Fibroblast of skin of right quadriceps (primary cell): ENCODE results near the gene MYO1H.

Experiments used
- DNase-seq: peaks from one replicate; pipeline ENCODE4 v3.0.0-alpha.2; 2013

MYO1H gene

DNA sequence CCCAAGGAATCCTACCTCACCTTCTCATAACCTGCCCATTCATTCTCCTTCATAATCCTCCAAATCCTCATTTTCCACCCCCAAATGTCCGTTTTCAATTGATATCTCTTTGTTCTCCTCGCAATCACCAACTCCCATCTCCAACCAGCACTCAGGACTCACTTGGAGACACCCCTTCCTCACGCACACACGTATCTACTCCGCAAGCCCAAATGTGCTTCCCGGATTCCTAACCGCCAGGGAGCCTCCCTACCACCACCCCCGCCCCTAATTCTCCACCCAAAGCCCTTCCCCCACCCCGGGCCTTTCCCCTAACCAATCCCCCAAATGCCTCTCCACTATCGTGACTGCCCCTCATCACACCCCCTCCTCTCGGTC, 129.1 kb downstream of the MYO1H start:
- DNase-seq: no peak

DNA sequence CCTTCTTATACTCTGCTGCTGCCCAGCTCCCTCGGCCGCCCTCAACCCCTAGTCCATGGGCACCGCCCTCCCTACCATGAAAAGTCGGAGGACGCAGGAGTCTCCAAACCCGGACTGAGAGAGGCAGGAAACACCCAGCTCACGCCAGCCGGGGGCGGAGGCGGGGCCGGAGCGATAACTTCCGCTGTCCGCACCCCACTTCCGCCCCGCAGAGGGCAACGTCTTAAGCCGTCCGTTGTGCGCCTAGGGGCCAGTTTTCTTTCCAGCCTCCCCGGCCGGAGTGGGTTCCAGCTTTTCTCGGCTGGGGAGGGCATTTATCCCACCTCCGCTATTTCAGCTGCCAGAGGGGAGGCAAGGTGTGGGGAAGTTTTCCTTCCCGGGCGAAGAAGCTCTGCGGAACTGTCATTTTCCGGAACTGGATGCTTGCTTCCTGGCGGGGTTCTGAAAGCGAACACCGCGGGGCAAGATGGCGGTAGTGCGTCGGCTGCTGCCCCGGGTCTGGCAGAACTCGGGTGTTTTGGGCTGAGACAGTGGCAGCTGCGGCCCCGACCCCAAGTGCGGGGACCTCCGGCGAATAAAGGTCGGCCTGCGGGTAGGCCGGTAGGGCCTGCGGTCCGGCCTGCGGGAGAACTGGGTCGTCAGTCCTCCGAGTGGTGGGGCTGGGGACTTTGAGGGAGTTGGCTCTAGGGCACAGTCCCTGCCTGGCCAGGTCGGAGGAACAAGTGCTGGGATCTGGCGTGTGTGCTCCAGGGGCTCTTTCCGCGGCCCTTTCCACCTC, 129.7 kb downstream of the MYO1H start, which contains the start of the genes KCTD10 and UBE3B:
TSS of gene KCTD10 (minus strand) at position 116 of the 778 bp plus-strand sequence. CDS start at position 78, 38 bp downstream.
TSS of gene UBE3B (plus strand) at position 450 of the 778 bp plus-strand sequence. CDS start 5,918 bp downstream, outside the sequence.
- DNase-seq: peak; percentile 91

GRCh38 chr12:109477963-109478315, 130.2 kb downstream of the MYO1H start:
- DNase-seq: no peak

GRCh38 chr12:109479761-109480160, 132.1 kb downstream of the MYO1H start:
- no peak for DNase-seq

DNA sequence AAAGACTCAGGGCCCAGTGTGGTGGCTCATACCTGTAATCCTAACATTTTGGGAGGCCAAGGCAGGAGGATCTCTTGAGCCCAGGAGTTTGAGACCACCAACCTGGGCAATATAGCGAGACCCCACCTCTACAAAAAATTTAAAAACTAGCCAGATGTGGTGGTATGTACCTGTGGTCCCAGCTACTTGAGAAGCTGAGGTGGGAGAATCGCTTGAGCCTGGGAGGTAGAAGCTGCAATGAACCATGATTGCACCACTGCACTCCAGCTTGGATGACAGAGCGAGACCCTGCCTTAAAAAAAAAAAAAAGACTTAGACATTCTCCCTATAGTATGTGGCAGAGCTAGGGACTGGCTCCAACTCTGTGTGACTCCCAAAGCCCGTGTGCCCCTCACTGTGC, 132.7 kb downstream of the MYO1H start:
- no peak for DNase-seq

- no peak for DNase-seq
These were observed 134.2 kb downstream of the MYO1H start for GRCh38 chr12:109481863-109482262.

GRCh38 chr12:109482491-109482890, 134.8 kb downstream of the MYO1H start:
- DNase-seq: no peak

- no peak for DNase-seq
These were observed 135.2 kb downstream of the MYO1H start for GRCh38 chr12:109482894-109483293.

GRCh38 chr12:109483346-109483745, 135.6 kb downstream of the MYO1H start:
- DNase-seq: no peak

DNA sequence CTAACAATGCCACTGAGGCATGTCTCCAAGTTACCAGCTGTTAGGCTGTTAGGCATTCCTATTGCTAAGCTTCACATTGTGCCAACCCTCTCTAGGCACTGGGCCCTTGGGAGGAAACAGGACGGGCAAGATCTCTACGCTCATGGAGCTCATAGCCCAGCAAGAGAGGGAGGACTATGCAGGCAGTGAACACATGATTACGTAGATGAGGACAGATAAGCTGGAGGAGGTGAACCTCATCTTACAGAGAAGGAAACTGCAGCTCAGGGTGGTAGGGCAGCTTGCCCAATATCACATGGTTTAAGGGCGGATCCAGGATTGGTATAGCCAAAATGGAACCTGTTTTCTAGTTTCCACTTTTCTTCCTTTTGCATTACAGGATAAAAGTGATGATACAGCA, 137.5 kb downstream of the MYO1H start:
- DNase-seq: no peak

DNA sequence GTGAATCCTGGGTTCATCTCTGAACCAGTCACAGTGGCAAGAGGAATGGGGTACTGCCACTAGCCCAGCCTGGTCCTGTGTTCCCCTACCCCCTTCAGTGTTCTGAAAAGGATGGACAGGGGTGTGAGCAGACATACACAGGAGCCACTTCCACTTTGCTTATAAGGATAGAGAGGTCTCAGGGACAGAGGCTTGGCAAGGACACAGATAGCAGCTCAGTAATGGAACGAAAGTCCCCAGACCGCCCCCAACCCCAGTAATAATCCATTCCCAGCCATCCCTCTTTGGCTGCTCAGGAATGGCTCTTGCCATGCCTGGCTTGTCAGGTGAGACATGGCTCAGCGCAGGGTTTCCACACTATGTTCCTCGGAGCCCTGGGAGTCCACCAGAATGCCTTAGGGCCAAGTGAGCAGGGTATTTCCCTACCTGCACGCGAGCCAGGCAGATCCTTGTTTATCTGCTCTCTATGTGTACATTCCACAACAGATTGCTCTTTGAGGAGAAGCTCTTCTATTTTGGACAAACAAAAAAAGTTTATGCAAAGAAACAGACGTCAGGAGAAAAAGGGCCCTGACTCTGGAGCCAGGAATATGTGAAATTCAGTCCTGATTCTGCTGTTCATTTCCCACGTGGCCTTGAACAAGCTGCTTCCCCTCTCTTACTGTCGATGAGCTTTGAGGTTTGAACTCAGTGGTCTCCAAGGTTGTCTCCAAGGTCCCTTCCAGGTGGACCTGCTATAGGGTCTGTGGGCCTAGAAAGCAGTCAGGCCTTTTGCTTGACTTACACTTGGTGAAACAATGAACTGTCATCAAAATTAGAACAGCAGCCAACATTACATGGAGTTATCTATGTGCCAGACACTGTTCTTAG, 139.7 kb downstream of the MYO1H start:
- DNase-seq: no peak

- DNase-seq: no peak
These were observed 140.5 kb downstream of the MYO1H start for GRCh38 chr12:109488051-109488665.

- no peak for DNase-seq
These were observed 141.6 kb downstream of the MYO1H start for GRCh38 chr12:109489016-109489954.

DNA sequence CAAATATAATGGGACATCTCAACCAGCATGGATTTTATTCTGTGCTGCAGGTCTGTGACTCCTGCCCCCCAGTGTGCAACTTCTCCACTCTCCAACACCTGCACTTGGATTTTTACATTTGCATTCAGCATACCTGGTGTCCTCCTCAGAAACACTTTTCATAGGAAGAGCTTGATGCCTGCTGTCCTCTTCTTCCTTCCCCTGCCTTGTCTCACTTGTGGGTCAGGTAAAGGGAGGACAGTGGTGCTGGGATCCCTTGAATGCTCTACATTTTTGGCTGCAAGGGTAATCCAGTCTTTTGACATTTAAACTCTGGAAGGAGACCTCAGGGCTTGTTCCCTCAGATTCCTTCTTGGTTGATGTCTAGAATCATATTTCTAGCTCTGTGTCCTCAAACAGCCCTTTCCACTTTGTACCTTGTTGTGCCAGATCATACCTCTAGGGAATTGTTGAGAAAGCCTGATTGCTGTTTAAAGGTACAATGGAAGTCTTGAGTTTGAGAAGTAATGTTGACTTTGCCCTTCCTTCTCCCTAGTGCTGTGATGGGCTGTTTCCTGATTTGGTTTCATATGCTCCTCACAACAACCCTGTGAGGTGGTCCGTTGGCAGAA, 142.4 kb downstream of the MYO1H start:
- DNase-seq: no peak

GRCh38 chr12:109491671-109492070, 144.0 kb downstream of the MYO1H start:
- DNase-seq: no peak

- DNase-seq: no peak
These were observed 144.7 kb downstream of the MYO1H start for GRCh38 chr12:109492371-109492770.

GRCh38 chr12:109493090-109493489, 145.4 kb downstream of the MYO1H start:
- DNase-seq: no peak

GRCh38 chr12:109493938-109494337, 146.2 kb downstream of the MYO1H start:
- no peak for DNase-seq

DNA sequence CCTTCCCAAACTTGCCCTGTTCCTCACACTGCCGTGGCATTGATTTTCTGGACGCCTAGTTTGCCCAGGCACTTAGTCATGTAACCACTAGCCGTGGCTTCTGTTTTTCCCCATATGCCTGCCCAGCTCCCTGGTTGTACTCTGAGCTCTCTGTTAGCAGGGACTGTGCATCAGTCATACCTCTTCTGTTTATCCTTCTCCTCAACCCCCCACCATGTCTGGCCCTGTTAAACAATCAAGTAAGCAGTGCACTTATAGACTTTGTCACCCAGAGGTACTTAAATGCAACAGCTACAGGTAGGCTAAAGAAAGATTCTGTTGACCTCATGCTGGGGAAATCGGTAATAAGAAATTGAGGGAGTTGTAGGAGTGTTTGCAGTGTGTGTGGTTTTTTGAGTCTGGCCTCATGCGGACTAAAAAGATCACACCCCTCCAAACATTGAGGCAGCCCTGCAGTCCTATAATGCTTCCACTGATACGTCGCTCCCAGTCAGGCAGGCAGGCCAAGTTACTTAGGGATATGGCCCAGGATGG, 146.7 kb downstream of the MYO1H start:
- no peak for DNase-seq

- DNase-seq: no peak
These were observed 147.3 kb downstream of the MYO1H start for GRCh38 chr12:109495012-109495411.

- DNase-seq: no peak
These were observed 148.6 kb downstream of the MYO1H start for GRCh38 chr12:109496306-109496705.

DNA sequence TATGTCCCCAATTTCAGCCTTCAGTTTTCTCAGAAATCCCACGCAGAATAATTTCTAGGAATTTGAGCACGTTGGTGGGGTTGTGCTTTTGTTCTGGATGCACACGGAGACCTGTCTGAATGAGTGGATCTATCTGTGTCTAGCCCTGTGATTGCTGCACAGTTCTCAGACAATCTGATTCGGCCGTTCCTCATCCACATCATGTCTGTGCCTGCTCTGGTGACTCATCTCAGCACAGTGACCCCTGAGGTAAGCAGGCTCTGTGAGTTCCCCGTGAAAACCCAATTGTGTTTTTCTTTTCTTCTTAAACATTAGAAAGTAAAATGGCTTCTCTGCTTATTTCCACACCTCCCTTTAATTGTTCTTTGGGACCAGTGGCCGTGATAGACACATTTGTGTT, 150.0 kb downstream of the MYO1H start:
- peak; percentile 6 for DNase-seq
